ENCODE results near the gene DMRT1.

The DMRT1 gene

DNA sequence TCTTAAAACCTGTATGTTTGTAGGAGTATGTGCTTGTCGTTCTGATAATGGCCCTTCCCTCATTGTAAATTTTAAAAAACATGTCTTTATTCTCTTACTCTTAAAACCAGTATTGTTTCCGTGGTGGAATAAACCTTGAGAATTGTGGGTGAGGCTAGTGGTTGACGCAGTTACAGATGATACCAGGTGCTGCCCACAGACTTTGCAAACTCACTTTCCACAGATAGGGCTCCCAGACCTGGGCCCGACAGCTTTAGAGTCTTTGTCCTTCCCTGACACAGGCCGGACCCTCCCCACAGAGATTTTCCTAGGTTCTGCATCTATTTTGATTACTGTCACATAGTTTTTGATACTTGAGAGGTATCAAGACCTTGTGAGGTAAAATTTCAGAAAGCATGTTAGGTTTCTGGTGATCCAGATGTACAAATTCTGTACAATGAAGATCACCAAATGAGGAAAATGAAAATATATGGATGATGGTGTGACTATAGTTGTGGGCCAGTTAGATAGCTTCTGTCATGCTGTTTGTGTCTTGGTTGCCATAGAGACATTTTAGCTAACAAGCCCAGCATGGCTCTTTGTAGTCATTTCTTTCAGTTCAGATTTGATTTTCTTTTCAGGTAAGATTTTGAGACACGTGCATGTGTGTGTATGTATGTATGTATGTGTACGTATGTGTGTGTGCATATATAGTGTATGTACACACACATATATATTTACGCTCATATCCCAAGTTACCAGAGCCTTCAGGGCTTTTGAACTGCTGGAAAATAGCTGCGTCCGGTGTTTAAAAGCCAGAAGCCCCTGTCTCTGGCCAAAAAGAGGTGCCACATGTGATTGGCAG is 33.8 kb downstream of the DMRT1 start:
- no peak for DNase-seq
- Histone ChIP-seq H3K9me3 (ENCODE audit: severe bottlenecking) (no peaks in the 10 kb centered on the region), H3K27me3 (ENCODE audit: insufficient read depth, low read depth, severe bottlenecking) (no peaks in the 10 kb centered on the region), H3K36me3 (no peaks in the 10 kb centered on the region), H3K4me3 (ENCODE audit: low read depth, low read length) (no peak overlapping the region), H3K27ac (no peak overlapping the region)
- TF ChIP-seq, protein P1, sequence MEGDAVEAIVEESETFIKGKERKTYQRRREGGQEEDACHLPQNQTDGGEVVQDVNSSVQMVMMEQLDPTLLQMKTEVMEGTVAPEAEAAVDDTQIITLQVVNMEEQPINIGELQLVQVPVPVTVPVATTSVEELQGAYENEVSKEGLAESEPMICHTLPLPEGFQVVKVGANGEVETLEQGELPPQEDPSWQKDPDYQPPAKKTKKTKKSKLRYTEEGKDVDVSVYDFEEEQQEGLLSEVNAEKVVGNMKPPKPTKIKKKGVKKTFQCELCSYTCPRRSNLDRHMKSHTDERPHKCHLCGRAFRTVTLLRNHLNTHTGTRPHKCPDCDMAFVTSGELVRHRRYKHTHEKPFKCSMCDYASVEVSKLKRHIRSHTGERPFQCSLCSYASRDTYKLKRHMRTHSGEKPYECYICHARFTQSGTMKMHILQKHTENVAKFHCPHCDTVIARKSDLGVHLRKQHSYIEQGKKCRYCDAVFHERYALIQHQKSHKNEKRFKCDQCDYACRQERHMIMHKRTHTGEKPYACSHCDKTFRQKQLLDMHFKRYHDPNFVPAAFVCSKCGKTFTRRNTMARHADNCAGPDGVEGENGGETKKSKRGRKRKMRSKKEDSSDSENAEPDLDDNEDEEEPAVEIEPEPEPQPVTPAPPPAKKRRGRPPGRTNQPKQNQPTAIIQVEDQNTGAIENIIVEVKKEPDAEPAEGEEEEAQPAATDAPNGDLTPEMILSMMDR (IDR thresholded peaks at IDR 0.05; ENCODE audit: low read depth, low read length), result no peak

DNA sequence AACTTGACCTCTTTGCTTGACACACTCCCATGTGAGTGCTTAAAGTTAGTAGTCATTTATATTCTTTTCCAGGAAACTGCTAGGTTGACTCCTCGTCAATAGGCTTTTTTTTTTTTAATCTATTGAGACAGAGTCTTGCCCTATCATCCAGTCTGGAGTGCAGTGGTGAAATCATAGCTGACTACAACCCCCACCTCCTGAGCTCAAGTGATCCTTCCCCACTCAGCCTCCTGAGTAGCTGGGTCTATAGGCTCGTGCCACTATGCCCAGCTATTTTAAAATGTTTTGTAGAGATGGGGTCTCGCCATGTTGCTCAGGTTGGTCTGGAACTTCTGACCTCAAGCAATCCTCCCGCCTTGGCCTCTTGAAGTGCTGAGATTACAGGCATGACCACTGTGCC is 34.9 kb downstream of the DMRT1 start:
- Histone ChIP-seq H3K9me3 (ENCODE audit: severe bottlenecking) (no peaks in the 10 kb centered on the region), H3K27me3 (ENCODE audit: insufficient read depth, low read depth, severe bottlenecking) (no peaks in the 10 kb centered on the region), H3K36me3 (no peaks in the 10 kb centered on the region), H3K4me3 (ENCODE audit: low read depth, low read length) (no peak overlapping the region), H3K27ac (no peak overlapping the region)
- no peak for DNase-seq
- TF ChIP-seq, protein P1 (IDR thresholded peaks at IDR 0.05; ENCODE audit: low read depth, low read length), result no peak

- Histone ChIP-seq H3K27ac (no peak overlapping the region), H3K4me3 (ENCODE audit: low read depth, low read length) (no peak overlapping the region), H3K9me3 (ENCODE audit: severe bottlenecking) (no peaks in the 10 kb centered on the region), H3K36me3 (no peaks in the 10 kb centered on the region), H3K27me3 (ENCODE audit: insufficient read depth, low read depth, severe bottlenecking) (no peaks in the 10 kb centered on the region)
- TF ChIP-seq, protein P1 (IDR thresholded peaks at IDR 0.05; ENCODE audit: low read depth, low read length), result no peak
- DNase-seq, result no peak
Measured at GRCh38 chr9:878239-878638, 36.7 kb downstream of the DMRT1 start.

- no peak for DNase-seq
- H3K4me3 ChIP-seq (ENCODE audit: low read depth, low read length), result no peak overlapping the region
- peaks cover 8% of the 10 kb centered on the region for H3K9me3 ChIP-seq (ENCODE audit: severe bottlenecking)
- no peaks in the 10 kb centered on the region for H3K36me3 ChIP-seq
- no peaks in the 10 kb centered on the region for H3K27me3 ChIP-seq (ENCODE audit: insufficient read depth, low read depth, severe bottlenecking)
- TF ChIP-seq, protein P1 (IDR thresholded peaks at IDR 0.05; ENCODE audit: low read depth, low read length), result no peak
- H3K27ac ChIP-seq, result no peak overlapping the region
Measured at GRCh38 chr9:880725-881124, 39.2 kb downstream of the DMRT1 start.

GRCh38 chr9:882416-882924 is 41.0 kb downstream of the DMRT1 start:
- no peak for DNase-seq
- Histone ChIP-seq H3K4me3 (ENCODE audit: low read depth, low read length) (no peak overlapping the region), H3K27ac (no peak overlapping the region), H3K36me3 (no peaks in the 10 kb centered on the region), H3K27me3 (ENCODE audit: insufficient read depth, low read depth, severe bottlenecking) (no peaks in the 10 kb centered on the region), H3K9me3 (ENCODE audit: severe bottlenecking) (peaks cover 8% of the 10 kb centered on the region)
- TF ChIP-seq, protein P1 (IDR thresholded peaks at IDR 0.05; ENCODE audit: low read depth, low read length), result peak; percentile 28; the same call in 1 of the 2 replicates
